ENCODE measurements around the gene SCN3A. TPM values are rescaled to one million over a fixed set of nuclear protein-coding genes. Genes with fewer than 3 reads are reported as not detected.

SCN3A gene
- total RNA-seq, 1 experiment from 2014 or later = not detected

- no peaks in the 10 kb centered on the region for H3K9me3 Mint-ChIP-seq (ENCODE audit: unreplicated experiment)
- CTCF ChIA-PET = no interaction called here
- no peak for TF ChIP-seq CTCF (IDR thresholded peaks at IDR 0.05; ENCODE audit: unreplicated experiment)
Observed at GRCh38 chr2:165155152-165155551, 48.7 kb downstream of the SCN3A start.

GRCh38 chr2:165149439-165149838, 54.4 kb downstream of the SCN3A start:
- no peak for DNase-seq (ENCODE audit: unreplicated experiment)
- CTCF ChIA-PET = interaction anchor here (0.7 kb wide), 1 partner anchor 121 kb away, joined by 3 read pairs; no protein-coding TSS in a partner anchor

More at GRCh38 chr2:165155152-165155551, 48.7 kb downstream of the SCN3A start:
- no peaks in the 10 kb centered on the region for H3K4me1 Mint-ChIP-seq (ENCODE audit: insufficient read depth, unreplicated experiment)
- no peak overlapping the region for H3K4me3 Mint-ChIP-seq (ENCODE audit: unreplicated experiment)
- BruUV-seq (replicated peaks) = no TSS peak
- no peak overlapping the region for H3K27ac Mint-ChIP-seq (ENCODE audit: low read depth, unreplicated experiment)
- no peak for DNase-seq (ENCODE audit: unreplicated experiment)
- intact Hi-C loops (cut with micrococcal nuclease) = no loop called here
- H3K27me3 Mint-ChIP-seq (ENCODE audit: insufficient read depth, unreplicated experiment) = peaks cover 77% of the 10 kb centered on the region
- no peaks in the 10 kb centered on the region for H3K36me3 Mint-ChIP-seq (ENCODE audit: insufficient read depth, unreplicated experiment)
- POLR2A ChIA-PET = no interaction called here

GRCh38 chr2:165147186-165148045, 56.4 kb downstream of the SCN3A start:
- TF ChIP-seq CTCF (IDR thresholded peaks at IDR 0.05; ENCODE audit: unreplicated experiment) = no peak
- H3K4me1 Mint-ChIP-seq (ENCODE audit: insufficient read depth, unreplicated experiment) = no peaks in the 10 kb centered on the region
- no TSS peak for BruUV-seq (replicated peaks)
- H3K36me3 Mint-ChIP-seq (ENCODE audit: insufficient read depth, unreplicated experiment) = no peaks in the 10 kb centered on the region
- H3K9me3 Mint-ChIP-seq (ENCODE audit: unreplicated experiment) = no peaks in the 10 kb centered on the region
- H3K27ac Mint-ChIP-seq (ENCODE audit: low read depth, unreplicated experiment) = no peak overlapping the region
- ChIA-PET CTCF (interaction anchor here (0.7 to 1.0 kb wide), 2 partner anchors 10 to 14 kb away, joined by 3 to 4 read pairs; no protein-coding TSS in a partner anchor), POLR2A (no interaction called here)
- DNase-seq (ENCODE audit: unreplicated experiment) = no peak
- peaks cover 68% of the 10 kb centered on the region for H3K27me3 Mint-ChIP-seq (ENCODE audit: insufficient read depth, unreplicated experiment)
- no peak overlapping the region for H3K4me3 Mint-ChIP-seq (ENCODE audit: unreplicated experiment)
- intact Hi-C loops (cut with micrococcal nuclease) = no loop called here

More at GRCh38 chr2:165149439-165149838, 54.4 kb downstream of the SCN3A start:
- POLR2A ChIA-PET = no interaction called here
- H3K4me3 Mint-ChIP-seq (ENCODE audit: unreplicated experiment) = no peak overlapping the region
- TF ChIP-seq CTCF (IDR thresholded peaks at IDR 0.05; ENCODE audit: unreplicated experiment) = no peak
- H3K27me3 Mint-ChIP-seq (ENCODE audit: insufficient read depth, unreplicated experiment) = peaks cover 68% of the 10 kb centered on the region
- no peaks in the 10 kb centered on the region for H3K36me3 Mint-ChIP-seq (ENCODE audit: insufficient read depth, unreplicated experiment)
- H3K9me3 Mint-ChIP-seq (ENCODE audit: unreplicated experiment) = no peaks in the 10 kb centered on the region
- no peaks in the 10 kb centered on the region for H3K4me1 Mint-ChIP-seq (ENCODE audit: insufficient read depth, unreplicated experiment)
- no TSS peak for BruUV-seq (replicated peaks)
- intact Hi-C loops (cut with micrococcal nuclease) = no loop called here
- no peak overlapping the region for H3K27ac Mint-ChIP-seq (ENCODE audit: low read depth, unreplicated experiment)

- TF ChIP-seq CTCF (IDR thresholded peaks at IDR 0.05; ENCODE audit: unreplicated experiment) = no peak
- H3K9me3 Mint-ChIP-seq (ENCODE audit: unreplicated experiment) = no peaks in the 10 kb centered on the region
- DNase-seq (ENCODE audit: unreplicated experiment) = no peak
- POLR2A ChIA-PET = no interaction called here
- H3K4me3 Mint-ChIP-seq (ENCODE audit: unreplicated experiment) = no peak overlapping the region
- intact Hi-C loops (cut with micrococcal nuclease) = no loop called here
- H3K27ac Mint-ChIP-seq (ENCODE audit: low read depth, unreplicated experiment) = no peak overlapping the region
- H3K27me3 Mint-ChIP-seq (ENCODE audit: insufficient read depth, unreplicated experiment) = peaks cover 77% of the 10 kb centered on the region
- no peaks in the 10 kb centered on the region for H3K4me1 Mint-ChIP-seq (ENCODE audit: insufficient read depth, unreplicated experiment)
- H3K36me3 Mint-ChIP-seq (ENCODE audit: insufficient read depth, unreplicated experiment) = no peaks in the 10 kb centered on the region
- BruUV-seq (replicated peaks) = no TSS peak
- CTCF ChIA-PET = no interaction called here
Observed at GRCh38 chr2:165144315-165144714, 59.5 kb downstream of the SCN3A start.

Measured in MCF 10A (cell line).